ENCODE measurements around the gene SLC35G1.

DNA sequence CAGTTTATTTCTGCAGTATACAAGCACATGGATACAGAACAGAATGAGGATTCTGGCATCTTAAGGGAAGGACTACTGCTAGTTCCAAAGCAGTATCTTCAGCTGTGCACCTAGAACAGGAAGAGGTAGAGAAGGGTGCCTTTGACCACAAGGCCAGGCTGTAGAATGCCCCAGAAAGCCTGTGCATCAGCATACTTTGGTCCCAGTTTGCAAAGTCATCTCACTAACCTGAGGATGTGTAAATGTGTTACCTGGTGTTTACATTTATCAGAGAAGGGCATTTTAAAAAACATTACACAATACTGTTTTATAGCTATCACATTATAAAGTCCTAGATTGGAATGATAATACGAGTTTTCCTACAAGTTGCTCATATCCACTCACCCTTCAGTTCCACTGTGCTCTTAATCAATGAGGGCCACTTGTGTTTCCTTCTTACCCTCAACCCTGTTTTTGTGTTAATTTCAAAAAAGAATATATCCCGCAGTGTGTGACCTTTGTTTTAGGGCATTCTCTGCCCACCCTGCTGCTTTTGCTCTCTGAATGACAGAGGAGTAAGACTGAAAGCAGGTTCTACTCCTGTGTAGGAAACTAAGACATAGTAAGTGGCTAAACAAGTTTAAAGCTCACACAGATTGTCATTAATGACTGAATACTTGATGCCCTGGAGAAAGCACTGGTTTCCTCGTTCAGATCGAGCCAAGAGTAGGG lies 3.4 kb downstream of the SLC35G1 start:
- TF ChIP-seq, protein P1, sequence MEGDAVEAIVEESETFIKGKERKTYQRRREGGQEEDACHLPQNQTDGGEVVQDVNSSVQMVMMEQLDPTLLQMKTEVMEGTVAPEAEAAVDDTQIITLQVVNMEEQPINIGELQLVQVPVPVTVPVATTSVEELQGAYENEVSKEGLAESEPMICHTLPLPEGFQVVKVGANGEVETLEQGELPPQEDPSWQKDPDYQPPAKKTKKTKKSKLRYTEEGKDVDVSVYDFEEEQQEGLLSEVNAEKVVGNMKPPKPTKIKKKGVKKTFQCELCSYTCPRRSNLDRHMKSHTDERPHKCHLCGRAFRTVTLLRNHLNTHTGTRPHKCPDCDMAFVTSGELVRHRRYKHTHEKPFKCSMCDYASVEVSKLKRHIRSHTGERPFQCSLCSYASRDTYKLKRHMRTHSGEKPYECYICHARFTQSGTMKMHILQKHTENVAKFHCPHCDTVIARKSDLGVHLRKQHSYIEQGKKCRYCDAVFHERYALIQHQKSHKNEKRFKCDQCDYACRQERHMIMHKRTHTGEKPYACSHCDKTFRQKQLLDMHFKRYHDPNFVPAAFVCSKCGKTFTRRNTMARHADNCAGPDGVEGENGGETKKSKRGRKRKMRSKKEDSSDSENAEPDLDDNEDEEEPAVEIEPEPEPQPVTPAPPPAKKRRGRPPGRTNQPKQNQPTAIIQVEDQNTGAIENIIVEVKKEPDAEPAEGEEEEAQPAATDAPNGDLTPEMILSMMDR (IDR thresholded peaks at IDR 0.05; ENCODE audit: low read length) = no peak
- TF ChIP-seq EZH2 (IDR thresholded peaks at IDR 0.05; ENCODE audit: borderline replicate concordance, low read length) = no peak

Measured in OCI-LY1 (cell line).